Measurements from ENCODE around the gene RNF166. TPM values are rescaled to one million over a fixed set of nuclear protein-coding genes. Genes with fewer than 3 reads are reported as not detected.

Gene RNF166
- total RNA-seq, 1 experiment from 2014 or later = 46.2 TPM

DNA sequence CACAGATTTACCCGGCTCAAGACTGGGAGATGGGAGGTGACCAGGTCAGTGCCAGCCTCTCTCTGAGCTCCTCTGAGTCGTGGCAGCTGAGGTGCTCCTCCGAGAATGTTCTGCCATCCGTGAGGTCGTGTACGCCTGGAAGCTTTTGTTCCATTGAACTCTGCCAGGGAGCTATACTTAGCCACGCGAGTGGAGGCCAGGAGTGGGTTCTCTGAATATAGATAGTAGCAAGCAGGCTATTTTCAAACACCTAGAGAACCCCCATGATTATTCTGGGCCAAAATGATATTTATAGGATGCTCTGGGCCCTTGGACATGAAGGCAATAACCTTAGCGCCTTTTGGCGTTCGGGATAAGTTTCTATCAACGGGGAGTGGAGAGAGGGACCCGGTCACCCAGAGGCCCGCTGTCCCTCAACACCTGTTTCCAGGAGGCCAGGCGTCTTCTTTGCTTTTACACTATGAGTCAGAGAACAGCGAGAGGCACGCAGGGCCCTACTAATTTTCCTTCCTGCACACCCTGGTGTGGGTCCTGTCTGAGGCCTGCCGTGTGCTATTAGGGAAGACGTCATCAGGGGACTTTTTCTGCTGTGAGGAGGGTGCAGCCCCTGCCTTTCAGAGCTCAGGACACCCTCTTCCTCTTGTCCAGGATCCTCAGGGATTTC lies 32.4 kb downstream of the RNF166 start (continued):
- TF ChIP-seq ERG (CRISPR knock-in tag; IDR thresholded peaks at IDR 0.05) = no peak
- TF ChIP-seq, protein P1, sequence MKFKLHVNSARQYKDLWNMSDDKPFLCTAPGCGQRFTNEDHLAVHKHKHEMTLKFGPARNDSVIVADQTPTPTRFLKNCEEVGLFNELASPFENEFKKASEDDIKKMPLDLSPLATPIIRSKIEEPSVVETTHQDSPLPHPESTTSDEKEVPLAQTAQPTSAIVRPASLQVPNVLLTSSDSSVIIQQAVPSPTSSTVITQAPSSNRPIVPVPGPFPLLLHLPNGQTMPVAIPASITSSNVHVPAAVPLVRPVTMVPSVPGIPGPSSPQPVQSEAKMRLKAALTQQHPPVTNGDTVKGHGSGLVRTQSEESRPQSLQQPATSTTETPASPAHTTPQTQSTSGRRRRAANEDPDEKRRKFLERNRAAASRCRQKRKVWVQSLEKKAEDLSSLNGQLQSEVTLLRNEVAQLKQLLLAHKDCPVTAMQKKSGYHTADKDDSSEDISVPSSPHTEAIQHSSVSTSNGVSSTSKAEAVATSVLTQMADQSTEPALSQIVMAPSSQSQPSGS (CRISPR knock-in tag; IDR thresholded peaks at IDR 0.05; ENCODE audit: borderline replicate concordance, low read depth) = no peak
- no peak for TF ChIP-seq ZNF671 (CRISPR knock-in tag; IDR thresholded peaks at IDR 0.05)
- no peak for TF ChIP-seq TCF7 (CRISPR knock-in tag; IDR thresholded peaks at IDR 0.05; ENCODE audit: low read depth)
- TF ChIP-seq NR1H2 (CRISPR knock-in tag; IDR thresholded peaks at IDR 0.05) = no peak
- TF ChIP-seq, protein P2, sequence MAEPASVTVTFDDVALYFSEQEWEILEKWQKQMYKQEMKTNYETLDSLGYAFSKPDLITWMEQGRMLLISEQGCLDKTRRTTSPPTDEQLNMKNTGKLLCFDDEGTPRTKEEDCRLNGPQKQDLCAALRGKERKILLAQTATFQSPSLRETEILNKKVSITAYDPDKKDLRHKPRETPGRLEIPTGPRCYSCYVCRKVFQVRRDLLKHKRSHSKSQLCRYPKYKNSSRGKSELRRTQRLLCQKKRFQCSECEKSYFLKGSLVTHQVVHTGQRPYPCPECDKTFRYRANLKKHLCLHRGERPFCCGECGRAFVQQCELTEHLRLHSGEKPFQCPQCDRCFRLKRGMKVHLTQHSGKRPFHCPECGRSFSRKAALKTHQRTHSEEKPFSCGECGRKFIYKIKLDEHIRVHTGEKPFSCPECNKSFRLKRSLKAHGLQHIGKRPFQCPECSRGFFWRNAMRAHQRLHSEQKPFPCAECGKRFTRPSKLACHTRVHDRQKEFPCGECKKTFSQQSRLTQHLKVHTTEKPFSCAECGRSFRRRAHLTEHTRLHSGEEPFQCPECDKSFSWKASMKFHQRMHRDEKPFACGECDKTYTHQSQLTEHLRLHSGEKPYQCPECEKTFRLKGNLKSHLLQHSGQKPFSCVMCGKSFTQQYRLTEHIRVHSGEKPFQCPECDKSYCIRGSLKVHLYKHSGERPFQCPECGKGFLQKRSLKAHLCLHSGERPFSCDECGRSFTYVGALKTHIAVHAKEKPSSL (CRISPR knock-in tag; conservative IDR thresholded peaks at IDR 0.05) = no peak
- no peak for TF ChIP-seq GRHL2 (CRISPR knock-in tag; IDR thresholded peaks at IDR 0.05; ENCODE audit: insufficient replicate concordance, severe bottlenecking)
- no peak for TF ChIP-seq TEAD4 (CRISPR knock-in tag; IDR thresholded peaks at IDR 0.05)

GRCh38 chr16:88672776-88673175 lies 33.4 kb downstream of the RNF166 start:
- peak; percentile 80 for DNase-seq (ENCODE audit: low spot score)
- Mint-ChIP-seq H3K9me3 (peaks cover 7% of the 10 kb centered on the region), H3K36me3 (peaks cover 7% of the 10 kb centered on the region), H3K4me1 (no peaks in the 10 kb centered on the region; the same call in 1 of the 2 replicates), H3K27me3 (ENCODE audit: low read depth) (no peaks in the 10 kb centered on the region), H3K4me3 (no peak overlapping the region), H3K27ac (peak overlapping the region; percentile 49; the same call in 1 of the 2 replicates)
- peak; percentile 98 for ATAC-seq
- CTCF ChIA-PET = interaction anchor here (0.8 to 8.4 kb wide), 38 partner anchors 9 to 498 kb away, joined by 3 to 111 read pairs (median 5); partner anchors contain the start of genes CDH15, CTU2, CYBA and IL17C
- POLR2A ChIA-PET = no interaction called here
- TF ChIP-seq GRHL2 (CRISPR knock-in tag; IDR thresholded peaks at IDR 0.05; ENCODE audit: insufficient replicate concordance, severe bottlenecking) = no peak
- TF ChIP-seq ATF3 (CRISPR knock-in tag; conservative IDR thresholded peaks at IDR 0.05) = no peak
- TF ChIP-seq CBFB (CRISPR knock-in tag; IDR thresholded peaks at IDR 0.05; ENCODE audit: low read depth) = no peak
- no peak for TF ChIP-seq RORB (CRISPR knock-in tag; IDR thresholded peaks at IDR 0.05)
- no peak for TF ChIP-seq NFATC4 (CRISPR knock-in tag; IDR thresholded peaks at IDR 0.05)
- TF ChIP-seq ZNF232 (CRISPR knock-in tag; IDR thresholded peaks at IDR 0.05) = no peak
- TF ChIP-seq TP53 (CRISPR knock-in tag; IDR thresholded peaks at IDR 0.05) = no peak
- no peak for TF ChIP-seq SMAD3 (CRISPR knock-in tag; IDR thresholded peaks at IDR 0.05; ENCODE audit: borderline replicate concordance)
- no peak for TF ChIP-seq ETV6 (CRISPR knock-in tag; IDR thresholded peaks at IDR 0.05)
- TF ChIP-seq, protein P3, sequence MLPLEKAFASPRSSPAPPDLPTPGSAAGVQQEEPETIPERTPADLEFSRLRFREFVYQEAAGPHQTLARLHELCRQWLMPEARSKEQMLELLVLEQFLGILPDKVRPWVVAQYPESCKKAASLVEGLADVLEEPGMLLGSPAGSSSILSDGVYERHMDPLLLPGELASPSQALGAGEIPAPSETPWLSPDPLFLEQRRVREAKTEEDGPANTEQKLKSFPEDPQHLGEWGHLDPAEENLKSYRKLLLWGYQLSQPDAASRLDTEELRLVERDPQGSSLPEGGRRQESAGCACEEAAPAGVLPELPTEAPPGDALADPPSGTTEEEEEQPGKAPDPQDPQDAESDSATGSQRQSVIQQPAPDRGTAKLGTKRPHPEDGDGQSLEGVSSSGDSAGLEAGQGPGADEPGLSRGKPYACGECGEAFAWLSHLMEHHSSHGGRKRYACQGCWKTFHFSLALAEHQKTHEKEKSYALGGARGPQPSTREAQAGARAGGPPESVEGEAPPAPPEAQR (CRISPR knock-in tag; IDR thresholded peaks at IDR 0.05) = no peak
- no peak for TF ChIP-seq ZNF121 (CRISPR knock-in tag; IDR thresholded peaks at IDR 0.05)
- no peak for TF ChIP-seq SMAD4 (CRISPR knock-in tag; IDR thresholded peaks at IDR 0.05)

Measured in WTC11 (cell line).